Epithelial cell of proximal tubule (primary cell): ENCODE measurements around the gene SDK1. TPM values are rescaled to one million over a fixed set of nuclear protein-coding genes. Genes with fewer than 3 reads are reported as not detected.

Experiments used
- DNase-seq: peaks from one replicate; pipeline ENCODE4 v3.0.0-alpha.2; 2011; ENCODE audit warnings: low read depth
- H3K4me3 ChIP-seq: 2 replicates; pipeline ENCODE4 v1.5.1; 2011; ENCODE audit warnings: low read depth, mild to moderate bottlenecking, low read length
- CTCF ChIP-seq: conservative IDR thresholded peaks from 2 replicates; pipeline ENCODE4 v1.5.1; 2012; ENCODE audit warnings: low read depth, mild to moderate bottlenecking, low read length
- total RNA-seq: library from RNA; depleted of rRNA; stranded (reverse); fragments of >200 nt; gene quantifications from 2 replicates; pipeline ENCODE4 v1.2.3, GENCODE V29; 2015

SDK1 gene
- total RNA-seq, 1 donor from 2014 or later = 0.75 TPM

GRCh38 chr7:3549601-3550000 is 248.5 kb downstream of the SDK1 start:
- no peak for DNase-seq
- no peak for TF ChIP-seq CTCF
- H3K4me3 ChIP-seq = no peak overlapping the region

- TF ChIP-seq CTCF = no peak
- no peak for DNase-seq
- H3K4me3 ChIP-seq = peak overlapping the region; percentile 13
Observed at GRCh38 chr7:3551536-3551935, 250.5 kb downstream of the SDK1 start.

- peak; percentile 74 for DNase-seq
- TF ChIP-seq CTCF = no peak
- H3K4me3 ChIP-seq = no peak overlapping the region
Observed at GRCh38 chr7:3552499-3552898, 251.4 kb downstream of the SDK1 start.

- no peak for DNase-seq
- no peak for TF ChIP-seq CTCF
- H3K4me3 ChIP-seq = no peak overlapping the region
Observed at GRCh38 chr7:3558400-3558799, 257.3 kb downstream of the SDK1 start.

- DNase-seq = peak; percentile 88
- no peak overlapping the region for H3K4me3 ChIP-seq
- TF ChIP-seq CTCF = no peak
Observed at GRCh38 chr7:3559278-3559677, 258.2 kb downstream of the SDK1 start.

- no peak overlapping the region for H3K4me3 ChIP-seq
- DNase-seq = no peak
- TF ChIP-seq CTCF = no peak
Observed at GRCh38 chr7:3560495-3560894, 259.4 kb downstream of the SDK1 start.

GRCh38 chr7:3561932-3562331 is 260.9 kb downstream of the SDK1 start:
- DNase-seq = no peak
- TF ChIP-seq CTCF = no peak
- H3K4me3 ChIP-seq = no peak overlapping the region
